K562 (cell line): ENCODE data around the gene E2F1. TPM values are rescaled to one million over a fixed set of nuclear protein-coding genes. Genes with fewer than 3 reads are reported as not detected.

Experiments used
- CTCF ChIP-seq, 3 experiments: IDR thresholded peaks in 2 of 3; conservative IDR thresholded peaks in 1 of 3; 2 replicates each; pipeline ENCODE4 v1.5.1; 2011 to 2012; ENCODE audit warnings: low read length in 3 of 3, mild to moderate bottlenecking in 3 of 3, control low read depth in 2 of 3, improper control_type of control experiment in 1 of 3, inconsistent platforms in 1 of 3, low read depth in 1 of 3, mixed read lengths in 1 of 3, moderate library complexity in 1 of 3; ENCODE audit not compliant: insufficient read depth in 2 of 3
- GTF2A2 ChIP-seq: IDR thresholded peaks from 2 replicates; pipeline ENCODE4 v1.6.1; 2016; ENCODE audit warnings: mild to moderate bottlenecking, missing genetic modification characterization, missing compliant biosample characterization
- HCFC1 ChIP-seq: IDR thresholded peaks from 2 replicates; pipeline ENCODE4 v1.6.1; 2012; ENCODE audit warnings: low read depth, low read length, improper control_type of control experiment
- MTA3 ChIP-seq: fragments of 450-650 bp; formaldehyde crosslinking; IDR thresholded peaks from 2 replicates; pipeline ENCODE4 v1.6.1; 2017; ENCODE audit warnings: mild to moderate bottlenecking, borderline replicate concordance
- RCOR1 ChIP-seq, 2 experiments: IDR thresholded peaks; 2 replicates each; pipeline ENCODE4 v1.6.1; 2012; ENCODE audit warnings: low read depth in 2 of 2, low read length in 2 of 2, borderline replicate concordance in 1 of 2, improper control_type of control experiment in 1 of 2
- REST ChIP-seq, 2 experiments: fragments of 450-650 bp; formaldehyde crosslinking in 1 of 2; IDR thresholded peaks; 2 replicates each; pipeline versions ENCODE4 v1.4.0 to v1.6.1; 2014 to 2020; ENCODE audit warnings: mild to moderate bottlenecking in 2 of 2, borderline replicate concordance in 1 of 2, low read depth in 1 of 2
- ZNF133 ChIP-seq: fragments of 250-450 bp; sonication (Bioruptor Pico); IDR thresholded peaks from 2 replicates; pipeline ENCODE4 v1.4.0; 2020; ENCODE audit warnings: mild to moderate bottlenecking
- ZNF212 ChIP-seq: fragments of 450-650 bp; formaldehyde crosslinking; IDR thresholded peaks from 2 replicates; pipeline ENCODE4 v1.4.0; 2020; ENCODE audit warnings: mild to moderate bottlenecking
- polyA plus RNA-seq, 8 experiments: library from polyadenylated mRNA; depleted of rRNA in 4 of 8; stranded (reverse) in 5 of 8; unstranded in 3 of 8; fragments of >200 nt; fragmentation: Nextera tagmentation in 2 of 8; fragmentation: Illumina TruSeq in 1 of 8; extraction: Ambion mirVana in 2 of 8; extraction: Trizol in 1 of 8; gene quantifications; 2 replicates each; pipeline versions ENCODE4 v1.2.1 to v1.2.3, GENCODE V29; 2011 to 2014; ENCODE audit warnings: inconsistent platforms in 1 of 8, missing spikeins in 1 of 8
- total RNA-seq, 7 experiments: library from RNA; depleted of rRNA in 6 of 7; stranded (reverse); fragments of >200 nt in 6 of 7; fragmentation: Illumina TruSeq in 2 of 7; extraction: Trizol in 2 of 7; gene quantifications; 2 replicates each; pipeline versions ENCODE4 v1.2.1 to v1.2.3, GENCODE V29; 2011 to 2021; ENCODE audit warnings: low replicate concordance in 1 of 7
- TF ChIP-seq, protein P1 (sequence below), 2 experiments: fragments of 450-650 bp in 1 of 2; sonication (generic) in 1 of 2; formaldehyde crosslinking in 1 of 2; IDR thresholded peaks in 1 of 2; conservative IDR thresholded peaks in 1 of 2; 2 replicates each; pipeline versions ENCODE4 v1.6.1 to v1.8.1; 2016 to 2023; ENCODE audit warnings: mild to moderate bottlenecking in 2 of 2, moderate library complexity in 2 of 2, inconsistent platforms in 1 of 2, missing genetic modification reagents in 1 of 2
- TF ChIP-seq, protein P2 (sequence below): IDR thresholded peaks from 2 replicates; pipeline ENCODE4 v1.6.1; 2011; ENCODE audit warnings: borderline replicate concordance, low read depth, mild to moderate bottlenecking, moderate library complexity, low read length; ENCODE audit not compliant: insufficient read depth, poor library complexity, severe bottlenecking
- TF ChIP-seq, protein P3 (sequence below): fragments of 450-650 bp; IDR thresholded peaks from 2 replicates; pipeline ENCODE4 v1.6.1; 2016; ENCODE audit warnings: low read depth, mild to moderate bottlenecking, moderate library complexity

E2F1 gene
- total and polyA plus RNA-seq, 9 of the 15 experiments (the other 6 are each of a cell fraction or from before 2014, with no cell fraction given), result 0.14 to 30.6 (median 13.1) TPM

DNA sequence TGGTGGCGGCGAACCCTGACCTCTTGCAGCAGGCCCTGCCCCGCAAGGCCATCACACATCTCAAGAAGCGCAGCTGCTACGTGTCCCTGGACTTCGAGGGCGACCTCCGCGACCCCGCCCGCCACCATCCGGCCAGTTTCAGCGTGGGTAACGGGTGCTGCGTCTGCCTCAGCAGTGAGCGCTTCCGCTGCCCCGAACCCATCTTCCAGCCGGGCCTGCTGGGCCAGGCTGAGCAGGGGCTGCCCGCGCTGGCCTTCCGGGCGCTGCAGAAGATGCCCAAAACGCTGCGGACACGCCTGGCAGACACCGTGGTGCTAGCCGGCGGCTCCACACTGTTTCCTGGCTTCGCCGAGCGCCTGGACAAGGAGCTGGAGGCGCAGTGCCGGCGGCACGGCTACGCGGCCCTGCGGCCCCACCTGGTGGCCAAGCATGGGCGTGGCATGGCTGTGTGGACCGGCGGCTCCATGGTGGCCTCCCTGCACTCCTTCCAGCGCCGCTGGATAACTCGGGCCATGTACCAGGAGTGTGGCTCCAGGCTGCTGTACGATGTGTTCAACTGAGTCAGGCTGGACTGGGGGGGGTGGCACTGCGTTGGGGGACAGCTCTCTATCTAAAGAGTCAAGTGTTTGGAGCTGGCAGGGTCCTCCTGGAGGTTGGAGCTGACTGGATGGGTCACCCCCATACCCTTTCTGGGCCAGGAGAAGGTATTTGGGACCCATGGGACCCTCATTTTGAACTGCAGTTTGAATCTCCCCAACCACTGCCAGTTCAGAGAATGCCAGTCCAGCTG is 18.3 kb downstream of the E2F1 start (continued):
- TF ChIP-seq, protein P1, sequence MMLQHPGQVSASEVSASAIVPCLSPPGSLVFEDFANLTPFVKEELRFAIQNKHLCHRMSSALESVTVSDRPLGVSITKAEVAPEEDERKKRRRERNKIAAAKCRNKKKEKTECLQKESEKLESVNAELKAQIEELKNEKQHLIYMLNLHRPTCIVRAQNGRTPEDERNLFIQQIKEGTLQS (IDR thresholded peaks at IDR 0.05), result peak; percentile 63
- TF ChIP-seq, protein P1 (CRISPR knock-in tag; conservative IDR thresholded peaks at IDR 0.05), result no peak
- TF ChIP-seq, protein P2, sequence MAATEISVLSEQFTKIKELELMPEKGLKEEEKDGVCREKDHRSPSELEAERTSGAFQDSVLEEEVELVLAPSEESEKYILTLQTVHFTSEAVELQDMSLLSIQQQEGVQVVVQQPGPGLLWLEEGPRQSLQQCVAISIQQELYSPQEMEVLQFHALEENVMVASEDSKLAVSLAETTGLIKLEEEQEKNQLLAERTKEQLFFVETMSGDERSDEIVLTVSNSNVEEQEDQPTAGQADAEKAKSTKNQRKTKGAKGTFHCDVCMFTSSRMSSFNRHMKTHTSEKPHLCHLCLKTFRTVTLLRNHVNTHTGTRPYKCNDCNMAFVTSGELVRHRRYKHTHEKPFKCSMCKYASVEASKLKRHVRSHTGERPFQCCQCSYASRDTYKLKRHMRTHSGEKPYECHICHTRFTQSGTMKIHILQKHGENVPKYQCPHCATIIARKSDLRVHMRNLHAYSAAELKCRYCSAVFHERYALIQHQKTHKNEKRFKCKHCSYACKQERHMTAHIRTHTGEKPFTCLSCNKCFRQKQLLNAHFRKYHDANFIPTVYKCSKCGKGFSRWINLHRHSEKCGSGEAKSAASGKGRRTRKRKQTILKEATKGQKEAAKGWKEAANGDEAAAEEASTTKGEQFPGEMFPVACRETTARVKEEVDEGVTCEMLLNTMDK, result peak; percentile 28
- TF ChIP-seq RCOR1 (IDR thresholded peaks at IDR 0.05; ENCODE audit: borderline replicate concordance in 1 of 2, low read depth in 2 of 2, low read length in 2 of 2), result no peak
- no peak for TF ChIP-seq ZNF133
- TF ChIP-seq GTF2A2, result no peak
- TF ChIP-seq REST (IDR thresholded peaks at IDR 0.05; ENCODE audit: borderline replicate concordance), result peak; percentile 26; the same call in 1 of the 2 replicates
- no peak for TF ChIP-seq REST (CRISPR knock-in tag; IDR thresholded peaks at IDR 0.05; ENCODE audit: low read depth)
- TF ChIP-seq HCFC1, result 0 out of 2 replicates have a peak, but pooled peaks have one; percentile 33
- TF ChIP-seq ZNF212 (CRISPR knock-in tag), result no peak
- peak; percentile 57 to 78 (median 77) for TF ChIP-seq CTCF (IDR thresholded peaks at IDR 0.05 in 2 of 3, conservative IDR thresholded peaks at IDR 0.05 in 1 of 3; ENCODE audit: insufficient read depth in 2 of 3, low read depth in 1 of 3, low read length in 3 of 3)
- no peak for TF ChIP-seq MTA3
- TF ChIP-seq, protein P3, sequence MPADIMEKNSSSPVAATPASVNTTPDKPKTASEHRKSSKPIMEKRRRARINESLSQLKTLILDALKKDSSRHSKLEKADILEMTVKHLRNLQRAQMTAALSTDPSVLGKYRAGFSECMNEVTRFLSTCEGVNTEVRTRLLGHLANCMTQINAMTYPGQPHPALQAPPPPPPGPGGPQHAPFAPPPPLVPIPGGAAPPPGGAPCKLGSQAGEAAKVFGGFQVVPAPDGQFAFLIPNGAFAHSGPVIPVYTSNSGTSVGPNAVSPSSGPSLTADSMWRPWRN, result no peak
